NOMO-1 treated with dmso at 0.1 percent for 144 hours (cell line): ENCODE data around the gene MCU.
"Not testable (repeated sequence)": the region's sequence is repeated elsewhere in the genome, so short reads cannot be mapped to it uniquely, and the experiment has no call there.

Experiments
- DNase-seq: peaks from one replicate; lab custom pipeline; 2025; ENCODE audit not compliant: unreplicated experiment; lab: John Stamatoyannopoulos, UW

The MCU gene

DNA sequence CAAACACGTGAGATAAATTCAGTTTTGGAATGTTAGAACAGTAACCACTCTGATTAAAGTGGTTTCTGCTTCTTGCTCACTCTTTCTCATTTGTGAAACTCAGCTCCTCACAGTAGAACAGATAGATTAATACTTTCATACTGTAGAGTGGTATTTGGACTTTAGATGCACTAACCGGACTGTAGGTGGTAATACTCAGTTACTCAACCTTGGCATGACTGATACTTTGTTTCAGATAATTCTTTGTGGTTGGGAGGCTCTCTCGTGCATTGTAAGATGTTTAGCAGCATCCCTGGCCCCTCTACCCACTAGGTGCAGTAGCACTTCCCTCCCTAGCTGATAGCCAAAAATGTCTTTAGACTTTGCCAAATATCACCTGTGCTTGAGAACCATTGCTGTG is 37.6 kb downstream of the MCU start:
- DNase-seq = no peak

DNA sequence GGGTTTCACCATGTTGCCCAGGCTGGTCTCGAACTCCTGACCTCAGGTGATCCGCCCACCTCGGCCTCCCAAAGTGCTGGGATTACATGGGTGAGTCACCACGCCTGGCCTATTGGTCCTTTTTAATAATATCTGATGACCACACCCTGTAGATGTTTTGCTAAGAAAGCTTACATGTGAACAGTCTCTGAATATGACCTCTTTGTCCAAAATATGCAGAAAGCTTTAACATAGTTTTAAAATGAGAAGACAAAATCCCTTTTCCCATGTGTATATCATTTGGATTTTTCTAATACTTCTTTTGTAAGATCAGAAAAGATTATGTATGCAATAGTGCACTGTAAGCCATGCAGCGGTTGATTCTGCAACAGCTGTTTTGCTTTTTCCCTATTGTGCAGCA is 38.5 kb downstream of the MCU start:
- no peak for DNase-seq

DNA sequence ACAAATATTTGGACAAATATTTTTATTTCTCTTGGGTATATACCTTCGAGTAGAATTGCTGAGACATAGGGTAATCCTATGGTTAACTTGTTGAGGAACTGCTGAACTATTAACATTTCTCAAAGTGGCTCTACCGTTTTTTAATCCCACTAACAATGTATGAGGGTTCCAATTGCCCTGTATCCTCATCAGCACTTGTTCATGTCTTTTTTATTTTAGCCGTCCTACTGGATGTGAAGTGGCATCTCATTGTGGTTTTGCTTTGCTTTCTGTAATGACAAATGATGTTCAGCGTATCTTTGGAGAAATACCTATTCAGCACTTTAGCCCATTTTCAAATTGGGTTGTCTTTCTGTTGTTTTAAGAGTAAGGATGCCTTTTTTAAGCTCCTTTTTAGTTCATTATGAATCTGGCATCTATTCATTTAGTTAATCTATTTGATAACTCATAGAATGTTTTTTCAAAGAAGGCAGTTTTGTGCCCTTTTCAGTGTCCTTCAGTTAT is 40.0 kb downstream of the MCU start:
- DNase-seq = no peak

DNA sequence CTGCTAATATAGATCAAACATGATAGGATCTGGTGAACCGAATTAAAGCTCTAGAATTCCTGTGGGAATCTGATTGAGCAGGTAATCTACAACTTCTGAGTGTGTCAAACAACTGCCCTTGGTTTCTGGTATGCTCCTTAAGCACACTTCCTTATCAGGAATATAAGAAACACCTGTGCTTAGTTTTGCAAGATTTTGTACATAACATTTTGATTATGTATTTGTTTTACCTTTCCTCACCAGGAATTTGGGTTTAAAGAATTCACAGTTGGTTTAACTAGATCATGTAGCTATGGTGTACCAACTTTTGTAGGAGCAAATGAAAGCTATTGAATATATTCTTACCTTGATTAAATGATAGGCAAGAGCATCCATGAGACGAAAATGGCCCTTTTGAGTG is 40.6 kb downstream of the MCU start:
- DNase-seq = no peak

DNA sequence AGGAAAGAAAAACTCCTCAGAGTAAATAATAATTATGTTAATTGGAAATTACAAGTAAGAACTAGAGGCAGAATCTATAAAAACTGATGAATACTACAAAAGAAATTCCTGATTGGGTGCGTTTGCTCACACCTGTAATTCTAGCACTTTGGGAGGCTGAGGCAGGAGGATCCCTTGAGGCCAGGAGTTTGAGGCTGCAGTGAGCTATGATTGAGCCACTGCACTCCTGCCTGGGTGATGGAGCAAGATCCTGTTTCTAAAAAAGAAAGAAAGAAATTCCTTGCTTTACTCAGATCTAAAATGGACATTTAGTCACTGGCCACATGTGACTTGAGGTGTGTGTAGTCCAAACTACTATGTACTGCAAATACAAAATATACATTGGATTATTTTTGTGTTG is 42.0 kb downstream of the MCU start:
- no peak for DNase-seq

DNA sequence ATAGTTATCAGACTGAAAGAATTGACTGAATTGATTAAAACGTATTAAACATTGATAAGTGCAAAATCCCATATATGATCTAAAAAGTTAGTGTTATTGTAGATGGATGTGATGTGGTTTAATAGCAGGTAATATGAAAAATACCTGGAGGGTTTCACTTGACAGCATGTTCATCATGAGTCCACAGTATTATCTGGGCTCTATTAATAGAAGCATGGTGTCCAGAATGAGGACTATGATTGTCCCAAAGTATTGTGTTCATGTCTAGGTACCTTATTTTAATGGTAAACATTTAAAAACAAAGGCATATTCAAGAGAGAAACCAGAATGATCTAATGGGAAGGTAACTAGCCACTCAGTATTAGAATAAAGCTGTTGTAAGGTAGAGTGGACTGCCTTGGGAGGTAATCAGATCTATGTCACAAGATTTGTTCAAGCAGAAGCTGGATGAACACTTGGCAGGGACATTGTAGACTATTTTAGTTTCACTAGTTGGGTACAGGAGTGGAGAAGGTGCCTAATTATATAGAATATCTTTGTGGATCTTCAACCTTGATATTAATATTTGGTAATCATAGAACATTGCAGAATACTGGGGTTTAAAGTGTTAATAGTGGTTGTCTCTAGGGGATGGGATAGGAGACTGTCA is 43.5 kb downstream of the MCU start:
- DNase-seq = no peak

DNA sequence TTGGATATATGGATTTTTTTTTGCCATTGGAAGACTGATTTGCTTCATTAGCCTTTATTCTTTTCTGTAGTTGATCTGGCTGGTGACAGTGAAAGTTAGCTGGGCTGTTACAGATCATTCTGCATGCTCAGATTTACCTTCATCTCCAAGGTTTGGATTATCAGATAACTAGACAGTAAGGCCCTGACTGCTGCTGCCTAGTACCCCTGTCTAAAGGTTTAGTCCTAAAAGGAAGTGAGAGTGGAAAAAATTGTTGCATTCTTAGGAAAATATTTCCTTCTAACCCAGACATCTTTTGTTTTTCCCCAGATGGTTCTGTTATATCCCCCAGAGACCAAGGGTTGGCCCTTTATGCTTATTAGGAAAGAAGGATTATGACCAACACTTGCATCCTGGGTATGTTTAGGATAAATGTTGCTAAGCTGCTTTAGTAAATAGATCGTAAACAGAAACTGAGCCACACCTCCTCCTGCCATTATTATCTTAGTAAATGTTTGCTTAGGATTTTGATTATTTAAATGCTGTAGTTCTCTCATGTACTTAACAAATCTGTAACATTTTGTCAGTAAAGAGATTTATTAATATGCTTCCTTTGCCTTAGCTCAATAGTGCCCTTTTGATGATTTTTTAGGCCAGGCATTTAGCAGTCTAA is 44.4 kb downstream of the MCU start:
- no peak for DNase-seq

DNA sequence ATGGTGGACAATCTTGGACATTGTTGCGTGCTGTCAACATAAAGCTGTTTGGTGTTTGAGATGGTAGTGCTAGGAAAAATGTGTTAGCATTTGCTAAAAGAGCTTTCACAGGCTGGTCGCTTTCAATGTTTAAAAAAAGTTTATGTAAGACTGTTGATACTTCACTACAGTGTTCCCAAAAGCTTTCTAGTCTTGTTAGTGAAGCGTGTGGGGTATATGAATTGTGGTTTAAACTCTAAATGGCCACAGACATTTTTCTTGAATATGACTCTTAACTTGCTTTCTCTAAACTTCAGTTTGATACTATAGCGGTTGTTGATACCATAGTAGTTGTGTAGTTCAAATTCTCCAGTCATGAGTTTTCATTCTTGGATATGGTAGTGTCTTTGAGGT is 44.9 kb downstream of the MCU start:
- DNase-seq = no peak

DNA sequence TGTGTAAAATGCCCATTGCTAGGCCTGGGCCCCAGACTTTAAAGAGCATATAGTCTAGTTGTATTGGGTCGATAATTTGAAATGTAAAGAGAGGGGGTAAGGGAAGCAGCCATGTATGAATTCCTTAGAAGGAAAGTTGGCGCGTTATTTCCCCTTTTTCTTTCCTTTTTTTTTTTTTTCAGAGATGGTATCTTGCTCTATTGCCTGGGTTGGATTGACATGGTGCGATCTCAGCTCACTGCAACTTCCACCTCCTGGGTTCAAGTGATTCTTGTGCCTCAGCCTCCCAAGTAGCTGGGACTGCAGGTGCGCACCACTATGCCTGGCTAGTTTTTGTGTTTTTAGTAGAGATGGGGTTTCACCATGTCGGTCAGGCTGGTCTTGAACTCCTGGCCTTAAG is 45.4 kb downstream of the MCU start:
- DNase-seq = not testable (repeated sequence)

DNA sequence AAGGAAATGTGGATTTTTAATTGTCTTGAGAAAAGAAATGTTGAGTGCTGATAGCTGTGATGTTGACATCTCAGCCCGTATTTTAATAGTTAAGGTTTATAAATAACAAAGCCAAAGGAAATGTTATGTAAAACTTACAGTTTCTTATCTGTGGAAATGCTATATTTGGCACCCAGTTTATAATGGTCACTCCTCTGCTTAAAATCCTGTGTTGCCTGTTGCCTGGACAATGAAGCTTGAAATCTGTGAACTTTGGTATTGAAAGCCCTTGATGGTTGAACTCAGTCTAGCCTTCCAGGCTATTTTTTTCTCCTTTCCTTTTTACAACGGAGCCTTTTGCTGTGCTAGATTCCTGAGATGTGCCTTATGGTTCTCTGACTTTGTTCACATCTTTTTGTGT is 46.5 kb downstream of the MCU start:
- no peak for DNase-seq

DNA sequence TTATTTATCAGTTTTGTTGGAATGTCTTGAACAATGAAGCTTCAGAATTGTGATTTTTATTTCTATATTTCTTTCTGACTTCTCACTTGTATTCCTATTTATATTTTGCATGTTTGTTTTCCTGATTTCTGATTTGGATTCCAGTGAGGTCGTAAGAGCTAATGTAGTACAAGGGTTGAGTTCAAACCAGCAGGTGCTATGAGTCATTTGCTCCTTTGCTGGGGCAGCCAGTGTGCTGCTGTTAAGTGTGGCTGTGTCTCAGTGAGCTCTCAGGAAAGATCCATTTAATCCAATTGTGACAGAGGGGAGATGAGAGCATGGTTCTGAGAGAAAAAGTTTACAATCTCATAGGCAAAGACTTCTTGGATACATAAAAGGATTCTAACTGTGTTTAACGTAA is 48.6 kb downstream of the MCU start:
- no peak for DNase-seq

DNA sequence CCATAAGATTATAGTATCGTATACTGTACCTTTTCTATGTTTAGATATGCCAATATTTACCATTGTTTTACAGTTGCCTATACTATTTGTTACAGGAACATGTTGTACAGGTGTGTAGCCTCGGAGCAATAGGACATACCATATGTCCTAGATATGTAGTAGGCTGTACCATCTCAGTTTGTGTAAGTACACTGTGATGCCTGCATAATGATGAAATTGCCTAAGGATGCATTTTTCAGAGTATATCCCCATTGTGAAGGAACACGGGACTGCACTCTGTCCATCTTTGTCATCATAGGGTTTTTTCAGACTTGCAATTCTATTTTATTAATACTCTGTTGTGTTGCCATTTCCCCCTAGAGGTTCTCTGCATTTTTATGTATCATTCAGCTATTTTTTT is 50.1 kb downstream of the MCU start:
- no peak for DNase-seq

DNA sequence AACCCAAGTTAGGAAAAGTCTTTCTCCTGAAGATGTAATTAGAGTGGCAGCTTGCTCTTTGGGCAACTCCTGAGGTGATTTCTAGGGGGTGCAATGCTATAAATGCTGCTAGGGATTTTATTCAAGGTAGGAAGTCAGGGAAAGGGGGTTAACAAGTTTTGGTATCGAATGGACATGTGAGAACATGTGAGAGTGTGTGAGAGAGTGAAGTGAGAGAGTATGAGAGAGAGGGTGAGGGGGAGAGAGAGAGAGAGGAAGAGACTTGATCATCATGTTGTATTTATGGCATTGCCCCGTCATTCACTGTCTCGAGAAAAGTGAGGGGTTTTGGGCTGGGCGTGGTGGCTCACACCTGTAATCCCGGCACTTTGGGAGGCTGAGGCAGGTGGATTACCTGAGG is 50.9 kb downstream of the MCU start:
- no peak for DNase-seq

DNA sequence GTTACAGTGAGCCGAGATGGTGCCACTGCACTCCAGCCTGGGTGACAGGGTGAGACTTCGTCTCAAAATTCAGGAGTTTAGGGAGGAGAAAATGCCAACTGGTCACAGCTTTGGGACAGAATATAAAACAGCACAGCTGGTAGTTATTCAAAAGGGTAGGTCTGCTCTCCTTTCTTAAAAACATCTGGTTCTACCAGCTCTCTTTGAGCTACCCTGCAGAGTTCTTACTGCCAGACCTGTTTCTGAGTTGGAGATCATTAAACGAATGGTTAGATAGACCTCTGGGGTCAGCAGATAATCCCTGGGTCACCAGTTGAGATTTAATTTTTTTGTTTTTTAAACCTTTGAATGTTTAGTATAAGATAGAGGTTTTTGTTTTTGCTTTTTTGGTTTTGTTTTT is 52.6 kb downstream of the MCU start:
- no peak for DNase-seq

DNA sequence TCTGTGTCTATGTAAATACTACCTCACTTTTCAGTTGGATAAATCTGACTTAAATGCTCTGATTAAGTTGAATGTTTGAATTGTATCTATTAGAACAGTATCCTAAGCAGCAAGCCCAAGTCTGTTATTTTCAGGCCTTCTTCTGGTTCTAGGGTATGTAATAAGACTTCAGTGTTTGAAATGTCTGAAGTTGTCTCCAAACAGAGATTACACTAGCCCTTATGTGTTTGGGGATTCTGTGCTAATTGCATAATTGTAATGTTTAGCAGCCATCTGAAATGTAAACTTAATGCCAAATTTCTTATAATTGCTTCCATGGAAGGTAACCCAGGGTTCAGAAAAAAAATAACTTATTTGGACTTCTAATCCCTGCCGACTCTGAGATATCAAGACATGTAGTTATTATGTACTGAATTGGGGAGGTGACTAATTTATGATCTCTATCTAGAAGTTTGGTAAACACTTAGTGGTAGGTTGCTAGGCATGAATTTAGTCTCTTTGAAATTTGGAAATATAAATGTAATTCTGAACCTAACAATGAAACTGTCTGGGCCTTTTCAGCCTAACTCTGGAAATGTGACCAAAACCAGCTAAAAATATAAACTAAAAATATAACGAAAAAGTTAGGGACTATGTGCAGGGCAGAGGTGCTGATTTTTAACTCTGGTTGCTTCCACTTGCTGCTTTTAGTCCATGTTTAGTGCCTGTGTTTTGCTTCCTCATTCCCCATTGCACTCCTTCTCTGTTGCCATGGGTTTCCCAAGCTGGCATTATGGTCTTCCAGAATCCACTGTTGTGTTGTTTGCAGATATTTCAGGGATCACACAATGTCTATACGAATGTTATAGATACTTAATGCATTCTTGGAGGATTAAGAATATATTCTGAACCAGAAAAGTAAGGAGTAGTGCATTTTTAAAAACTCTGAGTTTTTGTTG is 54.8 kb downstream of the MCU start:
- DNase-seq = no peak

DNA sequence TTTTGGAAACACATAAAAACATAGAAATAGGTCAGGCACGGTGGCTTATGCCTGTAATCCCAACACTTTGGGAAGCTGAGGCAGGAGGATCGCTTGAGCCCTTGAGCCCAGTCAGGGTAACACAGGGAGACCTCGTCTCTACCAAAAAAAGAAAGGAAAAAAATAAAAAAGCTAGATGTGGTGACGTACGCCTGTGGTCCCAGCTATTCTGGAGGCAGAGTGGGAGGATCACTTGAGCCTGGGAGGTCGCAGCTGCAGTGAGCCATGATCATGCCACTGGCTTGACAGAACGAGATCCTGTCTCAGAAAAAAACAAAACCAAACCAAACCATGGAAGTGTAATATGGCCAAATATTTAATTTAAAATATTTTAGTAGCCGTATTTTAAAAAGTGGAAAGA is 55.6 kb downstream of the MCU start:
- DNase-seq = no peak

DNA sequence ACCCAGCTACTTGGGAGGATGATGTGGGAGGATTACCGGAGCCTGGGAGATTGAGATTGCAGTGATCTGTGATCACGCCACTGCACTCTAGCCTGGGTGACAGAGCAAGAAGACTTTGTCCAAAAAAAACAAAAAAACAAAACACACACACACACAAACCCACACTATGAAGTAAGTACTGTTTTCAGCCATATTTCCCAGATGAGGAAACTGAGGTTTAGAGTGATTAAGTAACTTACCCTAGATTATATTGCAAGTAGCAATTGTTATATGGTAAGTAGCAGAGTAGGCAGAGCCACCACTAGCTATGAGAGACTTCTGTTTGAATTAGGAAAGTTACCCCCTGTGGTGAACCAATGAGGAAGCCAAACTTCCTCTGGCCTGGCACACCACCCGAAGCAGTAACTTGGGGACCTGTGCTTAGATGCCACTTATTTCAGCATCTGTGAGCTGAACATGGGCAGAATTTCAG is 61.9 kb downstream of the MCU start:
- peak; percentile 57 for DNase-seq

DNA sequence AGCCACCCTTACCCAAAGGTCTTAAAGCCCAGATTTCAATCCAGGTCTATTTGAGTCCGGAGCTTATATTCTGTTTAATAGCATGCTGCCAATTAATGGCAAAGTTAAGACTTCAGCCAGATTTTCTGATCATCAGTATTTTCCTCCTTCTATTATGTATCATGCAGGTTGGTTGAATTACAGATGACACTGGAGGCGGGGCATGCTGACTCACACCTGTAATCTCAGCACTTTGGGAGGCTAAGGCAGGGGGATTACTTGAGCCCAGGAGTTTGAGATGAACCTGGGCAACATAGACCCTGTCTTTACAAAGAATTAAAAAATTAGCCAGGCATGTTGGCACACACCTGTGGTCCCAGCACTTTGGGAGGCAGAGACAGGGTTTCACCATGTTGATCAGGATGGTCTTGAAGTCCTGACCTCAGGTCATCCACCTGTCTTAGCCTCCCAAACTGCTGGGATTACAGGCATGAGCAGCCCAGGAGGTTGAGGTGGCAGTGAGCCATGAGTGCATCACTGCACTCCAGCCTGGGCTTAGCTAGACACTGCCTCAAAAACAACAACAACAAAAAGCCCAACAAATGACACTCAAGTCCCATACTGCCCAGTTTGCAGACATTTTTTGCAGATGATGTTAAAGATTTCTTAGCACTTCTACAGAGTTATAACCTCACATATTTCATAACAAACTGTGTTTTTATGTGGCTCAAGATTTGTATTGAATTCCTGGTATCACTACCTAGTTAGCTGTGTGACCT is 62.5 kb downstream of the MCU start:
- DNase-seq = no peak

DNA sequence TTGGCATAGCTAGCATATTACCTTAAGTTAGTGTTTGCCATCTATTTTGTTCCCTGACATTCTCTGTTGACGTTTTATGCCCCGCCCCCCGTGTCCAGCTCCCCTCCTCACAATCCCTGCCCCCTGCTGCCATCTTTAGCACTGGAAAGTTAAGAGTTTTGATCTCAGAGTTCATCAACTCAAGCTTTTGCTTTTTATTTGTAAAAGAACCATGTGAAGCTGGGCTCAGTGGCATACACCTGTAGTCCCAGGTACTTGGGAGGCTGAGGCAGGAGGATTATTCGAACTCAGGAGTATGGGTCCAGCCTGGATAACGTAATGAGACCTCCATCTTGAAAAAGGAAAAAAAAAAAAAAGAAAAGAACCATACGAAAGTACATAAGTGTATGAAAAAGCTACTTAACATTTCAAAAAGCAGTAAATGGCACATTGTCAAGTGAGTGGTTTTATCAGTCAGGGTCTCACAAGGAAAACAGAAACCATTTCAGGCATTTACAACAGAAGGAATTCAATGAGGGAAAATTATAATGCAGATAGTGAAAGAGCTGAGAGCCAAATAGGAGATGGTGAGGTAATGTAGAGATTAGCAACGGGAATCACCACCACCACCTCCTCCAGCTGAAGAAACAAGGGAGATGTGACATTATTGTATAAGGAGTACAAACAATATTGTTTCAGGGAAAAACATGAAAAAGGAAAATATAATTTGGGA is 64.9 kb downstream of the MCU start:
- no peak for DNase-seq

DNA sequence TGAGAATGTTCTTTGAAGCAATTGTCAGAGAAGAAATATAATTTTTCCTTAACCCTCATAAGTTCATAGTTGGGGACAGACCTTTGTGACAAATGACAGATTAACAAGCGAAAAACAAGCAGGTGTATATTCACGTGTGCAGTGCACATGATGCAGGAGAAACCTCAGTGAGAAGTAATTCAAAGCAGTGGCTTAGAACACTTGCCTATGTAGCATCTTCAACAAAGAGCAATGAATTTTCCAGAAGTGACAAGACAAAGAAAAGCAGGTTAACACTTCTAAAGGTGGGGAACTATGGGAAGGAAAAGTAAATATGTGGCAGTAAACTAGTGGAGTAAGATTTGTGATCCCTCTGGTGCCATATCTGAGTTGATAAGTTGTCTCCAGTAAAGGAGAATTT is 65.8 kb downstream of the MCU start:
- DNase-seq = no peak
